Rectal smooth muscle tissue (tissue), 1 donor: ENCODE measurements around the gene ARMC7.
"Not testable (repeated sequence)": the region's sequence is repeated elsewhere in the genome, so short reads cannot be mapped to it uniquely, and the experiment has no call there.

Source experiments
- H3K27ac ChIP-seq: one replicate; pipeline ENCODE4 v1.7.0; 2013; ENCODE audit warnings: low read depth, low read length, inconsistent platforms
- H3K27me3 ChIP-seq: one replicate; pipeline ENCODE4 v1.7.0; 2013; ENCODE audit warnings: low read length; ENCODE audit not compliant: control insufficient read depth, insufficient read depth
- H3K36me3 ChIP-seq: one replicate; pipeline ENCODE4 v1.7.0; 2013; ENCODE audit warnings: low read length; ENCODE audit not compliant: control insufficient read depth, insufficient read depth
- H3K4me1 ChIP-seq: one replicate; pipeline ENCODE4 v1.7.0; 2013; ENCODE audit warnings: low read length; ENCODE audit not compliant: control insufficient read depth, insufficient read depth
- H3K4me3 ChIP-seq: one replicate; pipeline ENCODE4 v1.7.0; 2013; ENCODE audit warnings: low read length
- H3K9ac ChIP-seq: one replicate; pipeline ENCODE4 v1.7.0; 2013; ENCODE audit warnings: low read length

ARMC7 gene

DNA sequence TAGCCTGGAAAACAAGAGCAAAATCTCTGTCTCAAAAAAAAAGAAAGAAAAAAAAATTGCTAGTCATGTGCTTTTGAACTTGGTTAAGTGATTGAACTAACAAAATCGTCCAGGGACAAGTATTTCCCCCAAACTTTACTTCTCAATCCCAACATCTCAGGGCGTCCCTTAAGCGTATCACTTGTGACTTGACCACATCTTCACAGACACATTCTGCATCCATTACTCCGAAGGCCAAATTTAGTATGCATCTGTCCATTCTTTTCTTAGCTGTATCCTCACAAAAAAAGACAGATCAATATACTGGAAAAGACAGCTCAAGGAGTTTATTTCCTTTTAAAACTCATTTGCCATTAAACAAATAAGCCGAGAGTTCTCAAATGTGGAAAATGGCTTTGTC lies 50.4 kb downstream of the ARMC7 start:
- H3K9ac ChIP-seq = no peak overlapping the region
- H3K36me3 ChIP-seq = peaks cover 10% of the 10 kb centered on the region
- H3K27ac ChIP-seq = no peak overlapping the region
- no peak overlapping the region for H3K4me3 ChIP-seq
- no peaks in the 10 kb centered on the region for H3K4me1 ChIP-seq
- H3K27me3 ChIP-seq = no peaks in the 10 kb centered on the region

DNA sequence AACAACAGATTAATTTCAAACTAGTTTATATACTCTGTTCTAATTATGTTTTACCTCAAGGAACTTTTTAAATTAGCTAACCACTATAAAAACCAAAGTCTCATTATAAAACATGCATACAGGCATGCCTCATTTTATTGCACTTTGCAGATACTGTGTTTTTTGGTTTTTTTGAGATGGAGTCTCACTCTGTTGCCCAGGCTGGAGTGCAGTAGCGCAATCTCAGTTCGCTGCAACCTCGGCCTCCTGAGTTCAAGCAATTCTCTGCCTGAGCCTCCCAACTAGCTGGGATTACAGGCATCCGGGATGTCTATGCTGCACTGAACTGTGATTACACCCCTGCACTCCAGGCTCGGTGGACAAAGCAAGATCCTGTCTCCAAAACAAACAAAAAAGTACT lies 53.3 kb downstream of the ARMC7 start:
- Histone ChIP-seq H3K4me1 (no peaks in the 10 kb centered on the region), H3K27ac (no peak overlapping the region), H3K9ac (no peak overlapping the region), H3K27me3 (no peaks in the 10 kb centered on the region), H3K4me3 (no peak overlapping the region), H3K36me3 (peaks cover 10% of the 10 kb centered on the region)

- not testable (repeated sequence) for H3K4me3 ChIP-seq, H3K27ac ChIP-seq, H3K4me1 ChIP-seq, H3K9ac ChIP-seq, H3K27me3 ChIP-seq
- H3K36me3 ChIP-seq = peaks cover 13% of the 10 kb centered on the region
These were observed 54.8 kb downstream of the ARMC7 start for GRCh38 chr17:75164606-75165005.

DNA sequence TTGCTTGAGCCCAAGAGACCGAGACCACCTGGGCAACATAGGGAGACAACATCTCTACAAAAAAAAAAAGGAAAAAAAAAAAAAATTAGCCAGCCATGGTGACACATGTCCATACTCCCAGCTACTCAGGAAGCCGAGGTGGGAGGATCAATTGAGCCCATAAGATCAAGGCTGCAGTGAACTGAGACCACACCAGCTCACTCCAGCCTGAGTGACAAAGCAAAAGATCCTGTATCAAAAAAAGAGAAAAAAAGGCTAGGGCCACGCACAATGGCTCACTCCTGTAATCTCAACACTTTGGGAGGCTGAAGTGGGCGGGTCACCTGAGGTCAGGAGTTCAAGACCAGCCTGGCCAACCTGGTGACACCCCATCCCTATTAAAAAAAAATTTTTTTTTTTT lies 59.2 kb downstream of the ARMC7 start:
- Histone ChIP-seq H3K27ac (no peak overlapping the region), H3K27me3 (no peaks in the 10 kb centered on the region), H3K36me3 (peaks cover 15% of the 10 kb centered on the region), H3K9ac (no peak overlapping the region), H3K4me1 (no peaks in the 10 kb centered on the region), H3K4me3 (no peak overlapping the region)

GRCh38 chr17:75173526-75173925 lies 63.8 kb downstream of the ARMC7 start:
- Histone ChIP-seq H3K27ac (no peak overlapping the region), H3K4me1 (no peaks in the 10 kb centered on the region), H3K4me3 (no peak overlapping the region), H3K9ac (no peak overlapping the region), H3K27me3 (no peaks in the 10 kb centered on the region), H3K36me3 (peaks cover 26% of the 10 kb centered on the region)

DNA sequence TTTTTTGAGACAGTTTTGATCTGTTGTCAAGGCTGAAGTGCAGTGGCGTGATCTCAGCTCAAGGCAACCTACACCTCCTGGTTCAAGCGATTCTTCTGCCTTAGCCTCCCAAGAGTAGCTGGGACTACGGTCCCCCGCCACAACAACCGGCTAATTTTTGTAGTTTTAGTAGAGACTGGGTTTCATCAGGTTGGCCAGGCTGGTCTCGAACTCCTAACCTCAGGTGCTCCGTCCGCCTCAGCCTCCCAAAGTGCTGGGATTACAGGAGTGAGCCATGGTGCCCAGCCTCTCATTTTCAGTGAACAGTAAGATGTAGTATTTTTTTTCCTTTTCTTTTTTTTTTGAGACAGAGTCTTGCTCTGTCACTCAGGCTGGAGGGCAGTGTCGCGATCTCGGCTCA lies 65.2 kb downstream of the ARMC7 start:
- Histone ChIP-seq H3K27me3 (no peaks in the 10 kb centered on the region), H3K27ac (no peak overlapping the region), H3K4me1 (no peaks in the 10 kb centered on the region), H3K4me3 (no peak overlapping the region), H3K36me3 (peaks cover 31% of the 10 kb centered on the region), H3K9ac (no peak overlapping the region)

GRCh38 chr17:75176625-75177024 lies 66.9 kb downstream of the ARMC7 start:
- no peak overlapping the region for H3K27ac ChIP-seq
- no peaks in the 10 kb centered on the region for H3K27me3 ChIP-seq
- H3K36me3 ChIP-seq = peaks cover 29% of the 10 kb centered on the region
- no peak overlapping the region for H3K4me3 ChIP-seq
- no peak overlapping the region for H3K9ac ChIP-seq
- H3K4me1 ChIP-seq = peaks cover 3% of the 10 kb centered on the region

- peaks cover 3% of the 10 kb centered on the region for H3K4me1 ChIP-seq
- H3K36me3 ChIP-seq = peaks cover 25% of the 10 kb centered on the region
- no peak overlapping the region for H3K27ac ChIP-seq
These were observed 68.7 kb downstream of the ARMC7 start for GRCh38 chr17:75178453-75178852.

More at GRCh38 chr17:75178453-75178852, 68.7 kb downstream of the ARMC7 start:
- Histone ChIP-seq H3K9ac (no peak overlapping the region), H3K4me3 (no peak overlapping the region), H3K27me3 (no peaks in the 10 kb centered on the region)
